Suprapubic skin (tissue), 4 donors: ENCODE results near the gene PIGQ. TPM values are rescaled to one million over a fixed set of nuclear protein-coding genes. Genes with fewer than 3 reads are reported as not detected.

Source experiments
- DNase-seq, 2 donors: peaks; one replicate each; pipeline ENCODE4 v3.0.0-alpha.2; 2019; ENCODE audit warnings: low spot score in 2 of 2
- H3K27ac ChIP-seq: fragments of 200-600 bp; sonication (generic); one replicate; pipeline ENCODE4 v1.5.1; 2019
- H3K27me3 ChIP-seq: fragments of 200-600 bp; sonication (generic); one replicate; pipeline ENCODE4 v1.5.1; 2019
- H3K36me3 ChIP-seq: fragments of 200-600 bp; sonication (generic); one replicate; pipeline ENCODE4 v1.5.1; 2019
- H3K4me1 ChIP-seq: fragments of 200-600 bp; sonication (generic); one replicate; pipeline ENCODE4 v1.5.1; 2019
- H3K4me3 ChIP-seq: fragments of 200-600 bp; sonication (generic); one replicate; pipeline ENCODE4 v1.5.1; 2019; ENCODE audit warnings: mild to moderate bottlenecking
- H3K9me3 ChIP-seq: fragments of 200-600 bp; sonication (generic); one replicate; pipeline ENCODE4 v1.5.1; 2019
- EP300 ChIP-seq: sonication (generic); formaldehyde crosslinking; IDR thresholded peaks from one replicate; pipeline ENCODE4 v1.6.1; 2017; ENCODE audit warnings: antibody characterized with exemption
- POLR2A ChIP-seq, 2 donors: fragments of 450-650 bp; IDR thresholded peaks; one replicate each; pipeline ENCODE4 v1.6.1; 2017; ENCODE audit warnings: antibody characterized with exemption in 2 of 2, mild to moderate bottlenecking in 2 of 2, moderate library complexity in 2 of 2
- POLR2AphosphoS5 ChIP-seq, 3 donors: sonication (generic); formaldehyde crosslinking; IDR thresholded peaks; one replicate each; pipeline ENCODE4 v1.6.1; 2017; ENCODE audit warnings: antibody characterized with exemption in 3 of 3
- WGBS: methylation state at CpG from one replicate; pipeline ENCODE4 v1.1.5; 2018; 5-methylcytosine and 5-hydroxymethylcytosine counted together
- total RNA-seq, 4 donors: library from RNA; depleted of rRNA; stranded (reverse); fragments of >200 nt; gene quantifications; one replicate each; pipeline ENCODE4 v1.1.0, GENCODE V29; 2016
- TF ChIP-seq, protein P1 (sequence below), 2 donors: fragments of 200-600 bp in 1 of 2; fragments of 450-650 bp in 1 of 2; sonication (generic) in 1 of 2; IDR thresholded peaks; one replicate each; pipeline ENCODE4 v1.5.1; 2016 to 2019; ENCODE audit warnings: antibody characterized with exemption in 2 of 2, mild to moderate bottlenecking in 1 of 2, moderate library complexity in 1 of 2

PIGQ gene
- total RNA-seq, 4 donors from 2014 or later: 36.9 to 54.6 (median 44.1) TPM

DNA sequence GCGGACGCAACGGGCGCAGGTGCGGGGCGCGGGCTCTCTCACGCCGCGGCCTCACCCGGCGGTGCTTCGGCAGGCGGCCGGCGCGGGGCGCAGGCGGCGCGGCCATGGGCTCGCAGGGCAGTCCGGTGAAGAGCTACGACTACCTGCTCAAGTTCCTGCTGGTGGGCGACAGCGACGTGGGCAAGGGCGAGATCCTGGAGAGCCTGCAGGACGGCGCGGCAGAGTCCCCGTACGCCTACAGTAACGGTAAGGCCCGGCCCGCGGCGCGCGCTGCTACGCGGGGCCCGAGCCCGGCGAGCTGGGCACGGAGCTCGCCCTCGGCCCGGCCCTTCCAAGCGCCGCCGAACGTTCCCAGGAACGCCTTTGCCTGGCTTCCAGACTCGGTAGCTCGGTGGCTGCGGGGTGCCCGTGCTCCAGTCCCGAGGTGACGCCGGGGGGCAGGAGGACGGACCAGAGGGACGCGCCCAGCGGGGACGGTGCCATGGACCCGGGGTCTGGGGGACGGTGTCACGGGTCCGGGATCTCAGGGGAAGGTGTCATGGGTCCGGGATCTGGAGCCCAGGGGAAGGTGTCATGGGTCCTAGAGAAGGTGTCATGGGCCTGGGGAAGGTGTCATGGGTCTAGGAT lies 20.5 kb downstream of the PIGQ start:
- peaks cover 73% of the 10 kb centered on the region for H3K4me1 ChIP-seq
- DNase-seq: peak in 1 of 2 donors; percentile 84

DNA sequence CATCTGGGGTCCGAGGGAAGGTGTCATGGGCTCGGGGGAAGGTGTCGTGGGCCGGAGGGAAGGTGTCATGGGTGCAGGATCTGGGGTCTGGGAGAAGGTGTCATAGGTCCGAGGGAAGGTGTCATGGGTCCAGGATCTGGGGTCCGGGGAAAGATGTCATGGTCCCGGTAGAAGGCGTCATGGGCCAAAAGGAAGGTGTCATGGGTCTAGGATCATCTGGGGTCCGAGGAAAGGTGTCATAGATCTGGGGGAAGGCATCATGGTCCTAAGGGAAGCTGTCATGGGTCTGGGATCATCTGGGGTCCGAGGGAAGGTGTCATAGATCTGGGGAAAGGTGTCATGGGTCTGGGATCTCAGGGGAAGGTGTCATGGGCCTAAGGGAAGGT lies 21.0 kb downstream of the PIGQ start:
- TF ChIP-seq, protein P1, sequence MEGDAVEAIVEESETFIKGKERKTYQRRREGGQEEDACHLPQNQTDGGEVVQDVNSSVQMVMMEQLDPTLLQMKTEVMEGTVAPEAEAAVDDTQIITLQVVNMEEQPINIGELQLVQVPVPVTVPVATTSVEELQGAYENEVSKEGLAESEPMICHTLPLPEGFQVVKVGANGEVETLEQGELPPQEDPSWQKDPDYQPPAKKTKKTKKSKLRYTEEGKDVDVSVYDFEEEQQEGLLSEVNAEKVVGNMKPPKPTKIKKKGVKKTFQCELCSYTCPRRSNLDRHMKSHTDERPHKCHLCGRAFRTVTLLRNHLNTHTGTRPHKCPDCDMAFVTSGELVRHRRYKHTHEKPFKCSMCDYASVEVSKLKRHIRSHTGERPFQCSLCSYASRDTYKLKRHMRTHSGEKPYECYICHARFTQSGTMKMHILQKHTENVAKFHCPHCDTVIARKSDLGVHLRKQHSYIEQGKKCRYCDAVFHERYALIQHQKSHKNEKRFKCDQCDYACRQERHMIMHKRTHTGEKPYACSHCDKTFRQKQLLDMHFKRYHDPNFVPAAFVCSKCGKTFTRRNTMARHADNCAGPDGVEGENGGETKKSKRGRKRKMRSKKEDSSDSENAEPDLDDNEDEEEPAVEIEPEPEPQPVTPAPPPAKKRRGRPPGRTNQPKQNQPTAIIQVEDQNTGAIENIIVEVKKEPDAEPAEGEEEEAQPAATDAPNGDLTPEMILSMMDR (IDR thresholded peaks at IDR 0.05): no peak
- TF ChIP-seq POLR2A (IDR thresholded peaks at IDR 0.05) (no peak), EP300 (no peak), POLR2AphosphoS5 (IDR thresholded peaks at IDR 0.05) (no peak)
- peak overlapping the region; percentile 91 for H3K27ac ChIP-seq
- H3K36me3 ChIP-seq: no peaks in the 10 kb centered on the region
- H3K9me3 ChIP-seq: no peaks in the 10 kb centered on the region
- WGBS: 42% methylated on average over 10 of the region's 10 CpGs
- H3K4me3 ChIP-seq: peak overlapping the region; percentile 84
- no peaks in the 10 kb centered on the region for H3K27me3 ChIP-seq
- H3K4me1 ChIP-seq: peaks cover 78% of the 10 kb centered on the region
- no peak for DNase-seq

More for the DNA sequence above, 20.5 kb downstream of the PIGQ start:
- 0% methylated on average over 10 of the region's 71 CpGs for WGBS
- TF ChIP-seq, protein P1 (IDR thresholded peaks at IDR 0.05): no peak
- TF ChIP-seq POLR2A (IDR thresholded peaks at IDR 0.05) (no peak), EP300 (no peak), POLR2AphosphoS5 (IDR thresholded peaks at IDR 0.05) (no peak)
- Histone ChIP-seq H3K9me3 (no peaks in the 10 kb centered on the region), H3K27ac (peak overlapping the region; percentile 91), H3K27me3 (no peaks in the 10 kb centered on the region), H3K4me3 (peak overlapping the region; percentile 84), H3K36me3 (no peaks in the 10 kb centered on the region)

DNA sequence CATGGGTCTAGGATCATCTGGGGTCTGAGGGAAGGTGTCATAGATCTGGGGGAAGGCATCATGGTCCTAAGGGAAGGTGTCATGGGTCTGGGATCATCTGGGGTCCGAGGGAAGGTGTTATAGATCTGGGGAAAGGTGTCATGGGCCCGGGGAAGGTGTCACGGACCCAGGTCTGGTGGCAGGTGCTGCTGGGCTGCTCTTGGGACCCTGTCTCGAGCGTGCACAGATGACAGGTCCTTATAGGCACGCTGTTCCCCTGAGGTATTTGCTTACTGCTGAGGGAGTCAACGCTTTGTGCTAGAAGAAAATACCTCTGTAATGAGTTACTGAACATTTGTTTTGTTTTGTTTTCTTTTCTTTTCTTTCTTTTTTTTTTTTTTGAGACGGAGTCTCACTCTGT lies 21.5 kb downstream of the PIGQ start:
- no peaks in the 10 kb centered on the region for H3K36me3 ChIP-seq
- H3K4me3 ChIP-seq: peak overlapping the region; percentile 84
- H3K27ac ChIP-seq: peak overlapping the region; percentile 91
- no peak for DNase-seq
- WGBS: 67% methylated on average over 8 of the region's 8 CpGs
- TF ChIP-seq, protein P1 (IDR thresholded peaks at IDR 0.05): no peak
- TF ChIP-seq POLR2A (IDR thresholded peaks at IDR 0.05): no peak
- TF ChIP-seq POLR2AphosphoS5 (IDR thresholded peaks at IDR 0.05): no peak
- TF ChIP-seq EP300: no peak
- no peaks in the 10 kb centered on the region for H3K9me3 ChIP-seq
- no peaks in the 10 kb centered on the region for H3K27me3 ChIP-seq
- peaks cover 82% of the 10 kb centered on the region for H3K4me1 ChIP-seq

DNA sequence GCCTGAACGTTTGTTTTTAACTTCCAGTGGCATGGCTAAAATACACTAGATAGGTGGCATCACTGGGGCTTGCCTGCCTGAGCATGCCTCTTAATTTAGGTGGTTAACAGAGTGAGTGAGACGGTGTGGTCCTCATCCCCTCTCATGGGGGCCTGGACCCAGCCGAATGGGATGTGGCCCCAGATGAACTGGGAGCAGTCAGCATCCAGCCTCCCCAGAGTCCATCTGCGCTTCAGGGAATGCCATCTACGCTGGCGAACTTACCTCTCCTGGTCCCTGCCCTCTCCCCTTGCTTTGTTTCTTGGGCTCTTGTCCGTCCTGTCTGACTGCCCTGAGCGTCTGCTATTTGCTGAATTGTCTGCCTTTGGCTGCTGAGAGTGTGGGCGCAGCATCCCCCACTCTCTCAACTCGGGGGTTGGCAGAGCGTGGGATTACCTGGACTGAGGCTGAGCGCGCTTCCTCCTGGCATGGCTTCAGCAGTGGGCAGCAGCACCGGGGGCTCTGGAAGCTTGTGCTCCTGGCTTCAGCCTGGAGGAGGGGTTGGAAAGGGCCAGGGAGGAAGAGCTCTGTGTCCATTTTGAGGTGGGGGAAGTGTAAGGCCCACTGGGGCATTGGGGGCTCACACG lies 22.2 kb downstream of the PIGQ start:
- Histone ChIP-seq H3K27me3 (no peaks in the 10 kb centered on the region), H3K36me3 (no peaks in the 10 kb centered on the region), H3K4me3 (peak overlapping the region; percentile 84), H3K27ac (peak overlapping the region; percentile 91), H3K4me1 (peaks cover 82% of the 10 kb centered on the region), H3K9me3 (no peaks in the 10 kb centered on the region)
- no peak for DNase-seq
- 58% methylated on average over 8 of the region's 15 CpGs for WGBS
- no peak for TF ChIP-seq POLR2AphosphoS5 (IDR thresholded peaks at IDR 0.05)
- TF ChIP-seq, protein P1 (IDR thresholded peaks at IDR 0.05): no peak
- no peak for TF ChIP-seq POLR2A (IDR thresholded peaks at IDR 0.05)
- no peak for TF ChIP-seq EP300

DNA sequence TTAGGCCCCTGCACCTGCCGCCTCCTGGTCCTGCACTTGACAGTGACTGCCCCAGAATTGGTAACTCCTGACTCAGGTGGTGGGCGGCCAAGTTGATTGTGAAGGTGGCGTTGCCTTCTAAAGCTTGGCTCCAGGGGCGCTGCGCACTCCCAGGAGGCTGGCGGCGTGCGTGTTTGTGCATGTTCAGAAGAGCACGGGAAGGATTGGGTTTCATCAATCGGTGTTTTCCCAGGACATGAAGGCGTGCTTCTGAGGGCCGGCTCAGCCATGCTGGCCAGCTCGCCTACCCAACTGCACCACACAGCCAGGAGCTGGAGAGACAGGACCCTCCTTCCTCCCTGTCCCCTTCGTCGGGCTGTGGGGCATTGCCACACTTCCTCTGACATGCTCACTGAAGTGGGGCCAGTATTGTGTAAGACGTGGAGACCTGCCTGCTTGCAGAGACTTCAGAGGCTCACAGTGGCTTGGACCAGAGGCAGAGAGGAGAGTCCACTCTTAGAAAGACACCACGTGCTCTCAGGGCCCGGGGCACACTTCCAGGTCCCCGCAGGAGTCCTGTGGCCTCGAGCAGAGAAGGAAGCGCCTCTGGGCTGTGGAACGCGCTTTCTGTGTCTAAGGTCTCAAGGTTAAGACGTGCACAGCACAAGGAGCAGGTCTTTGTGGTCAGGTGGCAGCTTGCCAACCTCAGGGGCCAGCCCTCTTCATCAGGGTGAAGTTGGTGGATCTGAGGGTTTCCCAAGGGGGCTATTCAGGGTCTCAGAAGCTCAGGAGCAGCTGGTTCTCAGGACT lies 22.9 kb downstream of the PIGQ start:
- peaks cover 75% of the 10 kb centered on the region for H3K4me1 ChIP-seq
- no peaks in the 10 kb centered on the region for H3K27me3 ChIP-seq
- no peaks in the 10 kb centered on the region for H3K36me3 ChIP-seq
- WGBS: 47% methylated on average over 22 of the region's 24 CpGs
- peak in 1 of 3 donors; percentile 60 for TF ChIP-seq POLR2AphosphoS5 (IDR thresholded peaks at IDR 0.05)
- TF ChIP-seq POLR2A (IDR thresholded peaks at IDR 0.05): no peak
- no peak for TF ChIP-seq EP300
- TF ChIP-seq, protein P1 (IDR thresholded peaks at IDR 0.05): peak; percentile 23 to 51
- H3K9me3 ChIP-seq: no peaks in the 10 kb centered on the region
- peak overlapping the region; percentile 91 for H3K27ac ChIP-seq
- DNase-seq: peak in 1 of 2 donors; percentile 78
- H3K4me3 ChIP-seq: peak overlapping the region; percentile 84
